Kidney epithelial cell (primary cell): ENCODE measurements around the gene TNFRSF8. TPM values are rescaled to one million over a fixed set of nuclear protein-coding genes. Genes with fewer than 3 reads are reported as not detected.

Experiments used
- DNase-seq: peaks from one replicate; pipeline ENCODE4 v3.0.0-alpha.2; 2010; ENCODE audit warnings: low read depth
- H3K27me3 ChIP-seq: 2 replicates; pipeline ENCODE4 v1.6.0; 2011; ENCODE audit warnings: low read length; ENCODE audit not compliant: control insufficient read depth, insufficient read depth
- H3K36me3 ChIP-seq: 2 replicates; pipeline ENCODE4 v1.5.1; 2011; ENCODE audit warnings: low read length; ENCODE audit not compliant: control insufficient read depth, insufficient read depth
- H3K4me3 ChIP-seq: 2 replicates; pipeline ENCODE4 v1.5.1; 2011; ENCODE audit warnings: low read depth, mild to moderate bottlenecking, control low read depth, low read length
- CTCF ChIP-seq: IDR thresholded peaks from 2 replicates; pipeline ENCODE4 v1.5.1; 2011; ENCODE audit warnings: mild to moderate bottlenecking, moderate library complexity, low read length, control low read depth, inconsistent platforms; ENCODE audit not compliant: insufficient read depth, poor library complexity, severe bottlenecking
- total RNA-seq: library from RNA; depleted of rRNA; stranded (reverse); fragments of >200 nt; gene quantifications from 2 replicates; pipeline ENCODE4 v1.2.3, GENCODE V29; 2015

Gene TNFRSF8
- total RNA-seq, 1 donor from 2014 or later, result 0.21 TPM

- no peak overlapping the region for H3K4me3 ChIP-seq
- peaks cover 32% of the 10 kb centered on the region for H3K27me3 ChIP-seq
- no peak for DNase-seq
- no peak for TF ChIP-seq CTCF
- H3K36me3 ChIP-seq, result no peaks in the 10 kb centered on the region
These were observed 2.8 kb downstream of the TNFRSF8 start for GRCh38 chr1:12065872-12066271.

- H3K27me3 ChIP-seq, result peaks cover 24% of the 10 kb centered on the region
- no peaks in the 10 kb centered on the region for H3K36me3 ChIP-seq
- no peak for TF ChIP-seq CTCF
- no peak overlapping the region for H3K4me3 ChIP-seq
- peak; percentile 31 for DNase-seq
These were observed 5.1 kb downstream of the TNFRSF8 start for GRCh38 chr1:12067900-12068821.

GRCh38 chr1:12069623-12070244 is 6.6 kb downstream of the TNFRSF8 start:
- no peak for DNase-seq
- Histone ChIP-seq H3K4me3 (no peak overlapping the region), H3K27me3 (peaks cover 9% of the 10 kb centered on the region), H3K36me3 (no peaks in the 10 kb centered on the region)
- TF ChIP-seq CTCF, result no peak

- peaks cover 4% of the 10 kb centered on the region for H3K27me3 ChIP-seq
- no peaks in the 10 kb centered on the region for H3K36me3 ChIP-seq
- DNase-seq, result no peak
- no peak for TF ChIP-seq CTCF
- no peak overlapping the region for H3K4me3 ChIP-seq
These were observed 8.8 kb downstream of the TNFRSF8 start for GRCh38 chr1:12071892-12072291.

GRCh38 chr1:12072741-12073140 is 9.6 kb downstream of the TNFRSF8 start:
- no peak overlapping the region for H3K4me3 ChIP-seq
- peaks cover 4% of the 10 kb centered on the region for H3K27me3 ChIP-seq
- no peaks in the 10 kb centered on the region for H3K36me3 ChIP-seq
- TF ChIP-seq CTCF, result no peak
- no peak for DNase-seq
